Nephron (organoid): ENCODE data around the gene RNASE9.

Source experiments
- H3K27ac Mint-ChIP-seq, 3 experiments: 2 replicates each; pipeline ENCODE4 v1.8.0; 2020; ENCODE audit warnings: mixed read lengths in 3 of 3, mild to moderate bottlenecking in 2 of 3, moderate library complexity in 1 of 3
- H3K27me3 Mint-ChIP-seq: 2 replicates; pipeline ENCODE4 v1.8.0; 2021; ENCODE audit warnings: low read depth, mild to moderate bottlenecking, moderate library complexity, mixed read lengths
- H3K36me3 Mint-ChIP-seq: 2 replicates; pipeline ENCODE4 v1.8.0; 2020; ENCODE audit warnings: low read depth, mixed read lengths
- H3K4me1 Mint-ChIP-seq: 2 replicates; pipeline ENCODE4 v1.8.0; 2020; ENCODE audit warnings: mixed read lengths
- H3K4me3 Mint-ChIP-seq, 3 experiments: 2 replicates each; pipeline ENCODE4 v1.8.0; 2020; ENCODE audit warnings: mild to moderate bottlenecking in 3 of 3, mixed read lengths in 3 of 3, moderate library complexity in 2 of 3
- H3K9me3 Mint-ChIP-seq: 2 replicates; pipeline ENCODE4 v1.8.0; 2020; ENCODE audit warnings: mixed read lengths
- TF ChIP-seq, protein P1 (sequence below), 3 experiments: fragments of 200-600 bp; sonication (generic); IDR thresholded peaks; one replicate each; pipeline ENCODE4 v1.5.0; 2021; ENCODE audit warnings: antibody characterized with exemption in 3 of 3; ENCODE audit not compliant: unreplicated experiment in 3 of 3

Gene RNASE9

DNA sequence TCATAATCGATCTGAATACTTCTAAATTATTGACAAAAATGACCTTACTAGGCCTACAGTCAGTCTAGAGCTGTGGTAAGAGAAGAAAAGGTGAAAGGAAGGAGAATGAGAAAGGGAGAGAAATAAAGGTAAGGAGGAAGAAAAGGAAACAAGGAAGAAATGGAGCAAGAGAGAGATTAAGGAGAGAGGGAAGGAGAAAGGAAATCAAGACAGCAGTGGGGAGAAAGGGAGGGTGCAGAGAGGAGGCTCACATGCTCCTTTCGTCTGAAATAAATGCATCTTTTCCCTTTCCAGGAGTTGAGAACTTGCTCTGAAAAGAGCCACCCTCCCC is 3.7 kb downstream of the RNASE9 start:
- H3K4me3 Mint-ChIP-seq, result no peak overlapping the region
- H3K4me1 Mint-ChIP-seq, result no peaks in the 10 kb centered on the region
- TF ChIP-seq, protein P1, sequence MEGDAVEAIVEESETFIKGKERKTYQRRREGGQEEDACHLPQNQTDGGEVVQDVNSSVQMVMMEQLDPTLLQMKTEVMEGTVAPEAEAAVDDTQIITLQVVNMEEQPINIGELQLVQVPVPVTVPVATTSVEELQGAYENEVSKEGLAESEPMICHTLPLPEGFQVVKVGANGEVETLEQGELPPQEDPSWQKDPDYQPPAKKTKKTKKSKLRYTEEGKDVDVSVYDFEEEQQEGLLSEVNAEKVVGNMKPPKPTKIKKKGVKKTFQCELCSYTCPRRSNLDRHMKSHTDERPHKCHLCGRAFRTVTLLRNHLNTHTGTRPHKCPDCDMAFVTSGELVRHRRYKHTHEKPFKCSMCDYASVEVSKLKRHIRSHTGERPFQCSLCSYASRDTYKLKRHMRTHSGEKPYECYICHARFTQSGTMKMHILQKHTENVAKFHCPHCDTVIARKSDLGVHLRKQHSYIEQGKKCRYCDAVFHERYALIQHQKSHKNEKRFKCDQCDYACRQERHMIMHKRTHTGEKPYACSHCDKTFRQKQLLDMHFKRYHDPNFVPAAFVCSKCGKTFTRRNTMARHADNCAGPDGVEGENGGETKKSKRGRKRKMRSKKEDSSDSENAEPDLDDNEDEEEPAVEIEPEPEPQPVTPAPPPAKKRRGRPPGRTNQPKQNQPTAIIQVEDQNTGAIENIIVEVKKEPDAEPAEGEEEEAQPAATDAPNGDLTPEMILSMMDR (IDR thresholded peaks at IDR 0.05; ENCODE audit: unreplicated experiment in 3 of 3), result no peak
- no peaks in the 10 kb centered on the region for H3K9me3 Mint-ChIP-seq
- H3K27me3 Mint-ChIP-seq, result no peaks in the 10 kb centered on the region
- H3K27ac Mint-ChIP-seq, result no peak overlapping the region
- H3K36me3 Mint-ChIP-seq, result no peaks in the 10 kb centered on the region

DNA sequence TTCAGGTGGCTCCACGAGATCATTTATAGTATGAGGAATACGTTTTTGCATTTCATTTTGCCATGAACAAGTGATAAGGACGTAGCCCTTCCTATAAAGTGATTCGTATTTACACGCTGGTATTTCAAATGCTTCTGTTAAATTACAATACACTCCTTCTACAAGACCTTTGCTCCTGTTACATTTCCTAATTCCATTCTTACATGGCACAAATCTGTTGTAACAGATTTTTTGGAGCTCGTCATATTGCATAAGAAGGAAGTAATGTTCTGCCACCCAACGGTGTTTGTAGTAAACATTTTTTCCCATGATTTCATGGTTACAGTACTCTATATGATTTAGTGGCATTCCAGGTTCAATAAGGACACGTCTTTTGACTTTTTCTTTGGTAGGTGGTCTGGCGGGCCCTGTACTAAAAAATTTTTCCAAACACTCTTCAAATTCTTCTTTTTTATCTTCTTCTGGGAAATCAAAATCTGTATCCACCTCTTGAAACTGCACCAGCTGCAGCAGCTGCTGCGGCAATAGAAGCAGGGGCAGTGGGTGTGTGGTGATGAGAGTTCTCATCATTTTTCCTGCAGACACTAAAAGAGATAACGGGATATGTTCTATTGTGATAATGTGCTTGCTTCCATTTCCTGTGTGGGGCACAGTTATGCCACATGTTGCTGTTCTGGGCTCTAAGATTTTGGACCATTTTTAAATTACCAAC is 4.2 kb downstream of the RNASE9 start:
- H3K27ac Mint-ChIP-seq, result no peak overlapping the region
- no peaks in the 10 kb centered on the region for H3K9me3 Mint-ChIP-seq
- H3K4me3 Mint-ChIP-seq, result no peak overlapping the region
- no peaks in the 10 kb centered on the region for H3K36me3 Mint-ChIP-seq
- TF ChIP-seq, protein P1 (IDR thresholded peaks at IDR 0.05; ENCODE audit: unreplicated experiment in 3 of 3), result no peak
- no peaks in the 10 kb centered on the region for H3K27me3 Mint-ChIP-seq
- no peaks in the 10 kb centered on the region for H3K4me1 Mint-ChIP-seq

DNA sequence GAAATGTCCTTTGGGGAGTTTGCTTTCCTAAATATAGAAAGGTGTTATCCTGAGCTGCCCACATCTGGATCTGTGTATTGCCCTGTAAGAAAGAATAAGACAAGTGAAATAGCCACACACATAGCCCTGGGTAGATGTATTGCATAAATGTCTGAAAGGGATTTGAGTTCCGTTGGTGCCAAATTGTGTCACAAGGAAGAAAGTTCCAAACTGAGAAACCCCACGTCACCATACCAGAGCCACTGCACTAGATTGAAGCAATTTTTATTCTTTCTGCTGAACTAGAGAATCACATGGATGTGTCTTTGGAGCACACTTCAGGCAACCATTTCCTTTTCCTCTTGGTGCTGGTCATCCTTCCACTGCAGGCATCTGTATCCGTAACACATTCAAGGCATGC is 5.0 kb downstream of the RNASE9 start:
- H3K27ac Mint-ChIP-seq, result no peak overlapping the region
- TF ChIP-seq, protein P1 (IDR thresholded peaks at IDR 0.05; ENCODE audit: unreplicated experiment in 3 of 3), result no peak
- no peaks in the 10 kb centered on the region for H3K4me1 Mint-ChIP-seq
- no peaks in the 10 kb centered on the region for H3K36me3 Mint-ChIP-seq
- no peaks in the 10 kb centered on the region for H3K9me3 Mint-ChIP-seq
- H3K27me3 Mint-ChIP-seq, result no peaks in the 10 kb centered on the region
- H3K4me3 Mint-ChIP-seq, result no peak overlapping the region

DNA sequence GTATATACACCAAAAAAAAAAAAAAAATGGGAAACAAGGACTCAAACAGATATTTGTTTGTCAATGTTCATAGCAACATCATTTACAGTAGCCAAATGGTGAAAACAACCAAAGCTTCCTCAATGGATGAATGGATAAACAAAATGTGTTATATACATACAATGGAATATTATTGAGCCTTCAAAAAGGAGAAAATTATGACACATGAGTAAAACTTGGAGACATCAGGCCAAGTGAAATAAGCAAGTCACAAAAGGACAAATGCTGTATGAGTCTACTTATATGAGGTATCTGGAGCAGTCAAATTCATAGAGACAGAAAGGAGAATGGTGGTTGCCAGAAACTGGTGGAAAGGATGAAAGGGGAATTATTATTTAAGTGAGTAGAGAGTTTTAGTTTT is 7.8 kb downstream of the RNASE9 start:
- Mint-ChIP-seq H3K36me3 (no peaks in the 10 kb centered on the region), H3K4me3 (no peak overlapping the region), H3K27me3 (no peaks in the 10 kb centered on the region), H3K27ac (no peak overlapping the region), H3K9me3 (no peaks in the 10 kb centered on the region), H3K4me1 (no peaks in the 10 kb centered on the region)
- TF ChIP-seq, protein P1 (IDR thresholded peaks at IDR 0.05; ENCODE audit: unreplicated experiment in 3 of 3), result no peak

DNA sequence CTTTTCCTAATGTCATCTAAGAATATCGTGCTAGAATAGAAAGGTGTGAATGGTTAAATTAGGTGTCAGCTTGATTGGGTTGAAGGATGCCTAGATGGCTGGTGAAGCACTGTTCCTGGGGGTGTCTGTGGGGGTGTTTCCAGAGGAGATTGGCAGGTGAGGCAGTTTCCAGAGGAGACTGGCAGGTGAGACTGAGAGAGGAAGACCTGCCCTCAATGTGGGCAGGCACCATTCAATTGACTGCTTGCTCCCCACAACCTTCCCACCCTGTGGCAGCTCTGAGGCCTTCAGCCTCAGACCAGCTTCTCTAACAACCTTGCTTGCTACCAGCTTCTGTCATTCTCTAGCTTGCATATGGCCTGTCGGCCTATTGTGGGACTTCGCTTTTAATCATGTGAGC is 9.2 kb downstream of the RNASE9 start:
- no peaks in the 10 kb centered on the region for H3K9me3 Mint-ChIP-seq
- H3K4me3 Mint-ChIP-seq, result no peak overlapping the region
- no peaks in the 10 kb centered on the region for H3K36me3 Mint-ChIP-seq
- H3K4me1 Mint-ChIP-seq, result no peaks in the 10 kb centered on the region
- TF ChIP-seq, protein P1 (IDR thresholded peaks at IDR 0.05; ENCODE audit: unreplicated experiment in 3 of 3), result no peak
- H3K27me3 Mint-ChIP-seq, result no peaks in the 10 kb centered on the region
- H3K27ac Mint-ChIP-seq, result no peak overlapping the region

DNA sequence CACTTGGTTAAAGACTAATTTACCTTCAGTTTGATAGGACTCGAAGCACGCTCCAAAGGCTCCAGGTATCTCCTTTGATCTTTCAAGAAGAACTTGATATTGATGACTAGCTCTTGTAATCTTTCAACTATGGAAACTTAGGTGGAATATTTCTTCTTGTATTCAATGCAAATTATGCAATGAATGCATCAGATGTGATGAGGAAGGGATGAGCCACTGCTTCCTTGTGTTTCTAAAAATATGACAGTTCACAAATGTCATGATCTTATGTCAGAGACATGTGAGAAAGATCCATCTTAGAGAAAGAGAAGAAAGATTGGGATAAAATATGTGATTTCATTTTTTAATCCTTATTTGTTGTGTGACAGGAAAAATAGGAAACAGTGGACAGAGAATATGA is 9.9 kb downstream of the RNASE9 start:
- no peaks in the 10 kb centered on the region for H3K36me3 Mint-ChIP-seq
- no peak overlapping the region for H3K4me3 Mint-ChIP-seq
- H3K27me3 Mint-ChIP-seq, result no peaks in the 10 kb centered on the region
- no peaks in the 10 kb centered on the region for H3K4me1 Mint-ChIP-seq
- TF ChIP-seq, protein P1 (IDR thresholded peaks at IDR 0.05; ENCODE audit: unreplicated experiment in 3 of 3), result no peak
- H3K9me3 Mint-ChIP-seq, result no peaks in the 10 kb centered on the region
- H3K27ac Mint-ChIP-seq, result no peak overlapping the region
